ENCODE data around the gene THRA.

DNA sequence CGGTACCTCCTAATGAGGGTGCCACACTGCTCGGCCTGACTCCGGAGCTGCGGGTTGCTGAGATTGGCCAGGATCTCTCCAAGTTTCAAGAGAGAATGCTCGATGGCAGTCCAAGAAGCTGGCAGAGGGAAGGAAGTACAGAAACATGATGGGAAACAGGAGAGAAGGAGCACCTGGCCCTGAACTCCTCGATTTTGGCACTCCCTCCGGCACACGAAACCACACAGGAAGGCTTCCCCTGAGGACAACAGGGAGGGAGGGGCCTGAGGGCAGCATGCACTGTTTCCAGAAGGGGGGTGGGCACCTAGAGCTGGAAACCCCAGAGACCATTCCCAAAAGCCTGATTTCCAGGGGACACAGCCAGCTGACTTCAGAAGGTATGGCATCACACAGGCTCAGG is 29.4 kb upstream of the THRA start:
- TF ChIP-seq POLR2A (IDR thresholded peaks at IDR 0.05) (no peak), CTCF (IDR thresholded peaks at IDR 0.05) (no peak)
